K562 (cell line): ENCODE results near the gene RNF151. TPM values are rescaled to one million over a fixed set of nuclear protein-coding genes. Genes with fewer than 3 reads are reported as not detected.

Experiments
- CEBPB ChIP-seq: fragments of 450-650 bp; IDR thresholded peaks from 2 replicates; pipeline ENCODE4 v1.6.1; 2016; ENCODE audit warnings: missing genetic modification characterization, missing compliant biosample characterization
- ELF1 ChIP-seq: fragments of 200-800 bp; sonication (Bioruptor generic); IDR thresholded peaks from 2 replicates; pipeline ENCODE4 v1.6.1; 2016; ENCODE audit warnings: missing genetic modification characterization, missing compliant biosample characterization
- LEF1 ChIP-seq: fragments of 450-650 bp; IDR thresholded peaks from 2 replicates; pipeline ENCODE4 v1.6.1; 2016; ENCODE audit warnings: mild to moderate bottlenecking
- MXI1 ChIP-seq: IDR thresholded peaks from 2 replicates; pipeline ENCODE4 v1.6.1; 2011; ENCODE audit warnings: low read depth, mild to moderate bottlenecking, improper control_type of control experiment, low read length
- NCOR1 ChIP-seq: fragments of 450-650 bp; IDR thresholded peaks from 2 replicates; pipeline ENCODE4 v1.6.1; 2016; ENCODE audit warnings: mild to moderate bottlenecking, moderate library complexity
- PCBP1 ChIP-seq: fragments of 200-400 bp; formaldehyde crosslinking; IDR thresholded peaks from 2 replicates; pipeline ENCODE4 v1.6.1; 2018; ENCODE audit warnings: mild to moderate bottlenecking, low read depth, low read length; ENCODE audit not compliant: poor library complexity, severe bottlenecking
- PRPF4 ChIP-seq: fragments of 200-400 bp; formaldehyde crosslinking; IDR thresholded peaks from one replicate; pipeline ENCODE4 v1.6.1; 2017; ENCODE audit warnings: low read length, low read depth, mild to moderate bottlenecking; ENCODE audit not compliant: insufficient read depth, poor library complexity, severe bottlenecking
- REST ChIP-seq, 2 experiments: fragments of 450-650 bp; formaldehyde crosslinking in 1 of 2; IDR thresholded peaks; 2 replicates each; pipeline versions ENCODE4 v1.4.0 to v1.6.1; 2014 to 2020; ENCODE audit warnings: mild to moderate bottlenecking in 2 of 2, borderline replicate concordance in 1 of 2, low read depth in 1 of 2
- ZBTB7A ChIP-seq: IDR thresholded peaks from 2 replicates; pipeline ENCODE4 v1.6.1; 2011; ENCODE audit warnings: low read depth, mild to moderate bottlenecking, low read length, moderate library complexity, borderline replicate concordance; ENCODE audit not compliant: control insufficient read depth
- ZNF217 ChIP-seq: sonication (generic); formaldehyde crosslinking; IDR thresholded peaks from 2 replicates; pipeline ENCODE4 v1.8.0; 2022; ENCODE audit warnings: mild to moderate bottlenecking, missing genetic modification reagents
- polyA plus RNA-seq, 8 experiments: library from polyadenylated mRNA; depleted of rRNA in 4 of 8; stranded (reverse) in 5 of 8; unstranded in 3 of 8; fragments of >200 nt; fragmentation: Nextera tagmentation in 2 of 8; fragmentation: Illumina TruSeq in 1 of 8; extraction: Ambion mirVana in 2 of 8; extraction: Trizol in 1 of 8; gene quantifications; 2 replicates each; pipeline versions ENCODE4 v1.2.1 to v1.2.3, GENCODE V29; 2011 to 2014; ENCODE audit warnings: inconsistent platforms in 1 of 8, missing spikeins in 1 of 8
- total RNA-seq, 7 experiments: library from RNA; depleted of rRNA in 6 of 7; stranded (reverse); fragments of >200 nt in 6 of 7; fragmentation: Illumina TruSeq in 2 of 7; extraction: Trizol in 2 of 7; gene quantifications; 2 replicates each; pipeline versions ENCODE4 v1.2.1 to v1.2.3, GENCODE V29; 2011 to 2021; ENCODE audit warnings: low replicate concordance in 1 of 7
- TF ChIP-seq, protein P1 (sequence below): fragments of 200-800 bp; sonication (Bioruptor generic); IDR thresholded peaks from 2 replicates; pipeline ENCODE4 v1.6.1; 2017; ENCODE audit warnings: missing genetic modification characterization, missing compliant biosample characterization
- TF ChIP-seq, protein P2 (sequence below), 2 experiments: fragments of 450-650 bp in 1 of 2; IDR thresholded peaks; 2 replicates each; pipeline ENCODE4 v1.6.1; 2011 to 2017; ENCODE audit warnings: low read depth in 2 of 2, antibody characterized with exemption in 1 of 2, borderline replicate concordance in 1 of 2, low read length in 1 of 2, mild to moderate bottlenecking in 1 of 2, mixed read lengths in 1 of 2; ENCODE audit not compliant: control insufficient read depth in 1 of 2

RNF151 gene
- total and polyA plus RNA-seq, 9 of the 15 experiments (the other 6 are each of a cell fraction or from before 2014, with no cell fraction given): not detected

- TF ChIP-seq REST (IDR thresholded peaks at IDR 0.05; ENCODE audit: borderline replicate concordance) (no peak), REST (CRISPR knock-in tag; IDR thresholded peaks at IDR 0.05; ENCODE audit: low read depth) (no peak), PCBP1 (no peak), PRPF4 (no peak), ZBTB7A (no peak), ZNF217 (CRISPR knock-in tag) (0 out of 2 replicates have a peak, but pooled peaks have one; percentile 6), ELF1 (tag) (no peak), LEF1 (no peak), NCOR1 (no peak), MXI1 (no peak), CEBPB (tag) (peak; percentile 69)
- TF ChIP-seq, protein P1, sequence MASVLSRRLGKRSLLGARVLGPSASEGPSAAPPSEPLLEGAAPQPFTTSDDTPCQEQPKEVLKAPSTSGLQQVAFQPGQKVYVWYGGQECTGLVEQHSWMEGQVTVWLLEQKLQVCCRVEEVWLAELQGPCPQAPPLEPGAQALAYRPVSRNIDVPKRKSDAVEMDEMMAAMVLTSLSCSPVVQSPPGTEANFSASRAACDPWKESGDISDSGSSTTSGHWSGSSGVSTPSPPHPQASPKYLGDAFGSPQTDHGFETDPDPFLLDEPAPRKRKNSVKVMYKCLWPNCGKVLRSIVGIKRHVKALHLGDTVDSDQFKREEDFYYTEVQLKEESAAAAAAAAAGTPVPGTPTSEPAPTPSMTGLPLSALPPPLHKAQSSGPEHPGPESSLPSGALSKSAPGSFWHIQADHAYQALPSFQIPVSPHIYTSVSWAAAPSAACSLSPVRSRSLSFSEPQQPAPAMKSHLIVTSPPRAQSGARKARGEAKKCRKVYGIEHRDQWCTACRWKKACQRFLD: no peak
- TF ChIP-seq, protein P2, sequence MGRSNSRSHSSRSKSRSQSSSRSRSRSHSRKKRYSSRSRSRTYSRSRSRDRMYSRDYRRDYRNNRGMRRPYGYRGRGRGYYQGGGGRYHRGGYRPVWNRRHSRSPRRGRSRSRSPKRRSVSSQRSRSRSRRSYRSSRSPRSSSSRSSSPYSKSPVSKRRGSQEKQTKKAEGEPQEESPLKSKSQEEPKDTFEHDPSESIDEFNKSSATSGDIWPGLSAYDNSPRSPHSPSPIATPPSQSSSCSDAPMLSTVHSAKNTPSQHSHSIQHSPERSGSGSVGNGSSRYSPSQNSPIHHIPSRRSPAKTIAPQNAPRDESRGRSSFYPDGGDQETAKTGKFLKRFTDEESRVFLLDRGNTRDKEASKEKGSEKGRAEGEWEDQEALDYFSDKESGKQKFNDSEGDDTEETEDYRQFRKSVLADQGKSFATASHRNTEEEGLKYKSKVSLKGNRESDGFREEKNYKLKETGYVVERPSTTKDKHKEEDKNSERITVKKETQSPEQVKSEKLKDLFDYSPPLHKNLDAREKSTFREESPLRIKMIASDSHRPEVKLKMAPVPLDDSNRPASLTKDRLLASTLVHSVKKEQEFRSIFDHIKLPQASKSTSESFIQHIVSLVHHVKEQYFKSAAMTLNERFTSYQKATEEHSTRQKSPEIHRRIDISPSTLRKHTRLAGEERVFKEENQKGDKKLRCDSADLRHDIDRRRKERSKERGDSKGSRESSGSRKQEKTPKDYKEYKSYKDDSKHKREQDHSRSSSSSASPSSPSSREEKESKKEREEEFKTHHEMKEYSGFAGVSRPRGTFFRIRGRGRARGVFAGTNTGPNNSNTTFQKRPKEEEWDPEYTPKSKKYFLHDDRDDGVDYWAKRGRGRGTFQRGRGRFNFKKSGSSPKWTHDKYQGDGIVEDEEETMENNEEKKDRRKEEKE (IDR thresholded peaks at IDR 0.05; ENCODE audit: borderline replicate concordance in 1 of 2, control insufficient read depth in 1 of 2, low read depth in 2 of 2, low read length in 1 of 2): no peak
Measured at GRCh38 chr16:2015117-2015946, 48.7 kb downstream of the RNF151 start (continued).
